Measurements from ENCODE around the gene HLA-A. TPM values are rescaled to one million over a fixed set of nuclear protein-coding genes. Genes with fewer than 3 reads are reported as not detected.
A peak's percentile ranks its signal among the peaks of the same experiment; 100 is the strongest.

HLA-A gene
- total RNA-seq, 4 donors from 2014 or later = 354 to 771 (median 610) TPM

GRCh38 chr6:29935273-29935955, 6.9 kb upstream of the HLA-A start:
- ATAC-seq (ENCODE audit: low FRiP score) (no peak), DNase-seq (ENCODE audit: low spot score) (no peak)
- TF ChIP-seq CTCF (IDR thresholded peaks at IDR 0.05) = no peak

DNA sequence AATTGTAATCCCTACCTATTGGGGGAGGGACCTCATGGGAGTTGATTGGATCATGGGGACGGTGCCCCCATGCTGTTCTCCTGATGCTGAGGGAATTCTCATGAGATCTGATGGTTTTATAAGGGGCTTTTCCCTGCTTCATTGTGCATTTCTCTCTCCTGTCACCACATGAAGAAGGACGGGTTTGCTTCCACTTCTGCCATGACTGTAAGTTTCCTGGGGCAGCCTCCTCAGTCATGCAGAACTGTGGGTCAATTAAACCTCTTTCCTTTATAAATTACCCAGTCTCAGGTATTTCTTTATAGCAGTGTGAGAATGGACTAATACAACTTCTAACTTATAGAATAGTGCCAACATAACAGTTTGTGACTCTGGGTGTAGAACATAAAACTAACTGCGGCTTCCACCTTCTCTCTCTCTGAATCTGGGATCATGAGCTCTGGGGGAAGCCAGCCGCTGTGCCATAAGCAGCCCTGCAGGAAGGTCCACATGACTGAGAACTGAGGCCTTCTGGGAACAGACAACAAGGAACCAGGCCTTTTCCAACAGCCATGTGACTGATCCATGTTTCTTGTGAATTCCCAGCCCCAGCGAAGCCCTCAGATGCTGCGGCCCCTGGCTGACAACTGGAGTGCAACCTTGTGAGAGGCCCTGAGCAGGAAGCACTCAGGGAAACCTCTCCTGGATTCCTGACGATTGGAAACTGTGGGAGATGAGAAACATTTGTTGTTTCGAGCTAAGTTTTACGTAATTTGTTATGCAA, 3.4 kb upstream of the HLA-A start:
- ATAC-seq (ENCODE audit: low FRiP score) (no peak), DNase-seq (ENCODE audit: low spot score) (no peak)
- no peak for TF ChIP-seq CTCF (IDR thresholded peaks at IDR 0.05)

DNA sequence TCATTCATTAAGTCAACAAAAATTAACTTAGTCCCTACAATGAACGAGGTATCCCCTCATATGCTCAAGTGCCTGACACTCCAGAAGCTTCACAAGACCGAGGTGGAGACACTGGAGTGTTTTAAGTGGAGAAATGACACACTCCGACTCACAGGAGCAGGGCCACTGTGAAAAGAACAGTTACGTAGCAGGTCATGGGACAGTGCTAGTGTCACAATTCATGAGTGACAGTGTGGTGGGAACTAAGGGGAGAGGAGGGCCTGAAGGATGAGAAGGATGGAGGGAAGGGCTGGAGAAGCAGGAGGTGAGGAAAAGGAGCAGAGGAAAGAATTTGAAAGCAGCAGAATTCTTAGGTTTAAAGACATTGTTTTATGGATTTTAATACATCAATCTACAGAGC, 1.3 kb upstream of the HLA-A start:
- ATAC-seq (ENCODE audit: low FRiP score) = no peak
- TF ChIP-seq CTCF (IDR thresholded peaks at IDR 0.05) = no peak
- no peak for DNase-seq (ENCODE audit: low spot score)

GRCh38 chr6:29941471-29941870, 861 bp upstream of the HLA-A start:
- no peak for TF ChIP-seq CTCF (IDR thresholded peaks at IDR 0.05)
- DNase-seq (ENCODE audit: low spot score) (no peak), ATAC-seq (ENCODE audit: low FRiP score) (no peak)

GRCh38 chr6:29941916-29942274, 437 bp upstream of the HLA-A start:
- TF ChIP-seq CTCF (IDR thresholded peaks at IDR 0.05) = no peak
- DNase-seq (ENCODE audit: low spot score) (no peak), ATAC-seq (ENCODE audit: low FRiP score) (peak; percentile 41)

- ATAC-seq (ENCODE audit: low FRiP score) = no peak
- DNase-seq (ENCODE audit: low spot score) = no peak
- TF ChIP-seq CTCF (IDR thresholded peaks at IDR 0.05) = no peak
These were observed 978 bp downstream of the HLA-A start for GRCh38 chr6:29943053-29943966.
